ENCODE results near the gene LSM3. TPM values are rescaled to one million over a fixed set of nuclear protein-coding genes. Genes with fewer than 3 reads are reported as not detected.

The LSM3 gene
- total and polyA plus RNA-seq, 9 of the 15 experiments (the other 6 are each of a cell fraction or from before 2014, with no cell fraction given) = 33.8 to 203 (median 61.2) TPM

DNA sequence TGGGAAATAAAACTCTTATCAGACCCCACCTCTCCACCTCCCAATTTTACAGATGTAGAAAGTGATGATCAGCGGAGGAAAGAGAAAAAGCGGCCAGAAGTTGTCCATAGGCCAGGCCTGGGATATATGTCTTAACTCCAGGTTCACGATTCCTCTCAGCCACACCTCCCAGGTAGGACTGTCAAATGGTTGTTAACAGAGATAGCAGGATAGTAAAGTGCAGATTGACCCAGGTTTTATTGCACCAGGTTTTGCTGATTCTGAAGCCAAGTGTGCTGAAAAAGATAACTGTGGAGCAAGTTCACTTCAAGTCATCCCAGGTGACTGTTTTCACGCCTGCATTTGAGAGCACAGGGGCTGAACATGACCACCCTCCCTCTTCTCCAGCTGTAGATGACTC lies 36.1 kb downstream of the LSM3 start:
- Histone ChIP-seq H3K4me1 (replicated peaks in 1 of 2; ENCODE audit: control insufficient read depth in 2 of 2, insufficient read depth in 2 of 2, low read length in 2 of 2) (peaks cover 19 to 25% of the 10 kb centered on the region in 2 experiments), H2AFZ (ENCODE audit: low read depth, low read length) (no peak overlapping the region), H3K9ac (ENCODE audit: insufficient read depth in 1 of 2, low read depth in 2 of 2, low read length in 2 of 2) (peak overlapping the region in 1 of 2 experiments; percentile 61; a peak in 1 of 4 replicates), H3K4me2 (ENCODE audit: insufficient read depth, low read length) (no peak overlapping the region), H3K9me3 (replicated peaks; ENCODE audit: control insufficient read depth, insufficient read depth, low read depth, low read length) (no peaks in the 10 kb centered on the region), H3K79me2 (ENCODE audit: control insufficient read depth, insufficient read depth, low read length) (no peaks in the 10 kb centered on the region), H3K27ac (ENCODE audit: extremely low read depth, low read depth, low read length) (no peak overlapping the region), H3K27me3 (ENCODE audit: control insufficient read depth in 2 of 2, insufficient read depth in 2 of 2, low read length in 2 of 2) (no peaks in the 10 kb centered on the region), H3K36me3 (ENCODE audit: control insufficient read depth, insufficient read depth, low read length) (no peaks in the 10 kb centered on the region), H4K20me1 (replicated peaks; ENCODE audit: control insufficient read depth, insufficient read depth, low read length) (no peaks in the 10 kb centered on the region), H3K9me1 (ENCODE audit: control insufficient read depth, insufficient read depth, low read length) (no peaks in the 10 kb centered on the region), H3K4me3 (no peak overlapping the region)
- intact Hi-C loops (cut with micrococcal nuclease) (no loop called here), in situ Hi-C loops (cut with MboI) (no loop called here)
- CTCF ChIA-PET (ENCODE audit: low intra/inter-chr PET ratio) = no interaction called here
- TF ChIP-seq BDP1 (IDR thresholded peaks at IDR 0.05; ENCODE audit: insufficient read depth, insufficient read length) (no peak), CBFA2T3 (IDR thresholded peaks at IDR 0.05) (peak; percentile 43; the same call in 1 of the 2 replicates)
- POLR2A ChIA-PET = interaction anchor here (1.0 kb wide), 1 partner anchor 18 kb away, joined by 6 read pairs; no protein-coding TSS in a partner anchor
- no peak for FAIRE-seq
- WGBS (ENCODE audit: insufficient coverage, low coverage, missing lambda C conversion rate) = 80% methylated on average over 4 of the region's 4 CpGs
- BruUV-seq (replicated peaks) = no TSS peak
- no peak for DNase-seq (ENCODE audit: extremely low read depth in 1 of 4, low spot score in 3 of 4)
- ATAC-seq = no peak

DNA sequence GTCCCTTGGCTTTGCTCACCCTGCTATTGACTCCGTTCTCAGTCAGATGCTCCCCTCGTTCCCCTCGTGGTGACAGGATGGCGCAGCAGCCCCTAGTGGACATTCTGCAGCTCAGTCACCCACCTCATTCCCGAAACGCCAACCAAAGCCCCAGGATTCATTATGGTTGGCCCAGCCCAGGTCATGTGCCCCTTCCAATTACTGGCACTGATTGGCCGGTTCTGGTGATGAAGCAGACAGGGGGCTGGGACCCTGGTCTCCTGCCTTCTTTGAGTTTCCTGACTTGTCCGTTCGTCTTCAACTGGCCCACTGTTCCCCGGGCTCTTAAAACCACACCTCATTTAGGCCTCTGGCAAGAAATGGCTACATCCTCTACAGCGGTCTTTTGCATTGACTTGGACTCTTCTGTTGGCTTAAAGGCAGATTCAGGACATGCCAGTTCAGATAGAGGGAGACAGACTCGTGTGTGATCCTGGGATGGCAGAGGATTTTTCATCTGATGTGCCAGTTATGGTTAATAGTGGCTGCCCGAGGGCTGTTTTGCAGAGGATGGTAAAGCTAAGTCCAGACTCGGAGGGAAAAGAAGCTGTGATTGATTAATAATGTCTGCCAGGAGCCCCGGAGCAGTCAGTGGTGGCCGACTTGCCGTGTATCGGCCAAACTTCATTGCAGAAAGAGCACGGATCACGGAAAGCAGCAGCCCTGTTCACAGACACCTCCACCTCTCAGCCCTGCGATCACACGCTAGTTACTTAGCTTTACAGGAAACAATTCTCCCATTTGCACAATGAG lies 37.8 kb downstream of the LSM3 start:
- H4K20me1 ChIP-seq (replicated peaks; ENCODE audit: control insufficient read depth, insufficient read depth, low read length) = no peaks in the 10 kb centered on the region
- H3K9me3 ChIP-seq (replicated peaks; ENCODE audit: control insufficient read depth, insufficient read depth, low read depth, low read length) = peaks cover 3% of the 10 kb centered on the region; the same call in 1 of the 2 replicates
- no peaks in the 10 kb centered on the region for H3K9me1 ChIP-seq (ENCODE audit: control insufficient read depth, insufficient read depth, low read length)
- ChIA-PET CTCF (ENCODE audit: low intra/inter-chr PET ratio) (no interaction called here), POLR2A (interaction anchor here (0.6 to 1.0 kb wide), 3 partner anchors 9 to 371 kb away, joined by 3 to 4 read pairs (median 3); no protein-coding TSS in a partner anchor)
- no peak overlapping the region for H3K4me2 ChIP-seq (ENCODE audit: insufficient read depth, low read length)
- DNase-seq (ENCODE audit: extremely low read depth in 1 of 4, low spot score in 3 of 4) (peak in 1 of 4 experiments; percentile 50), ATAC-seq (peak; percentile 79), FAIRE-seq (no peak)
- H3K9ac ChIP-seq (ENCODE audit: insufficient read depth in 1 of 2, low read depth in 2 of 2, low read length in 2 of 2) = peak overlapping the region in 1 of 2 experiments; percentile 21; a peak in 1 of 4 replicates
- in situ Hi-C loops (cut with MboI) (no loop called here), intact Hi-C loops (cut with micrococcal nuclease) (no loop called here)
- no peaks in the 10 kb centered on the region for H3K36me3 ChIP-seq (ENCODE audit: control insufficient read depth, insufficient read depth, low read length)
- H3K27ac ChIP-seq (ENCODE audit: extremely low read depth, low read depth, low read length) = no peak overlapping the region
- BruUV-seq (replicated peaks) = no TSS peak
- H3K79me2 ChIP-seq (ENCODE audit: control insufficient read depth, insufficient read depth, low read length) = no peaks in the 10 kb centered on the region
- no peaks in the 10 kb centered on the region for H3K27me3 ChIP-seq (ENCODE audit: control insufficient read depth in 2 of 2, insufficient read depth in 2 of 2, low read length in 2 of 2)
- peaks cover 8 to 9% of the 10 kb centered on the region in 2 experiments for H3K4me1 ChIP-seq (replicated peaks in 1 of 2; ENCODE audit: control insufficient read depth in 2 of 2, insufficient read depth in 2 of 2, low read length in 2 of 2)
- H2AFZ ChIP-seq (ENCODE audit: low read depth, low read length) = no peak overlapping the region
- H3K4me3 ChIP-seq = no peak overlapping the region
- WGBS (ENCODE audit: insufficient coverage, low coverage, missing lambda C conversion rate) = 86% methylated on average over 22 of the region's 22 CpGs
- TF ChIP-seq RFX7 (CRISPR knock-in tag; IDR thresholded peaks at IDR 0.05) = no peak
- TF ChIP-seq CC2D1A (IDR thresholded peaks at IDR 0.05) = peak; percentile 47; the same call in 1 of the 2 replicates
- no peak for TF ChIP-seq HNRNPLL (IDR thresholded peaks at IDR 0.05; ENCODE audit: low read depth, low read length, poor library complexity, severe bottlenecking)
- peak; percentile 59 for TF ChIP-seq RAD51 (IDR thresholded peaks at IDR 0.05; ENCODE audit: borderline replicate concordance, low read depth)
- no peak for TF ChIP-seq FOXJ3 (CRISPR knock-in tag; IDR thresholded peaks at IDR 0.05)
- TF ChIP-seq HES1 (IDR thresholded peaks at IDR 0.05; ENCODE audit: low read depth) = no peak
- TF ChIP-seq HOXB6 (CRISPR knock-in tag; IDR thresholded peaks at IDR 0.05; ENCODE audit: borderline replicate concordance) = no peak
- no peak for TF ChIP-seq ZNF398 (CRISPR knock-in tag; IDR thresholded peaks at IDR 0.05)
- TF ChIP-seq CBFA2T2 (conservative IDR thresholded peaks at IDR 0.05) = no peak

Data from K562 (cell line).